ENCODE results near the gene CCDC171. TPM values are rescaled to one million over a fixed set of nuclear protein-coding genes. Genes with fewer than 3 reads are reported as not detected.

CCDC171 gene
- total RNA-seq (2014; rRNA removed; shearing (Covaris generic)) (10.4 and 11.6 TPM in 2 replicates), total RNA-seq (2022) (18.2 and 26.2 TPM in 2 replicates), Bru-seq, nascent RNA (percentile 66 among the genes with signal in this experiment), BruChase-seq, experiment 1, labeled RNA remaining after a 6-hour chase (percentile 55 among the genes with signal in this experiment), BruChase-seq, experiment 2, labeled RNA remaining after a 2-hour chase (percentile 59 among the genes with signal in this experiment)
- long read RNA-seq, partial matches to known transcripts: 2 of 22 reads
- long read RNA-seq, other reads (novel, unspliced or antisense): 20 of 22 reads

- POLR2A ChIA-PET: interaction anchor here (0.5 to 6.9 kb wide), 27 partner anchors 8 to 180 kb away, joined by 3 to 110 read pairs (median 4); partner anchors contain the start of genes PSIP1 and SNAPC3
- Histone ChIP-seq H3K4me1 (ENCODE audit: insufficient read depth, low read length, poor library complexity, severe bottlenecking) (peaks cover 41% of the 10 kb centered on the region), H3K36me3 (ENCODE audit: insufficient read depth, low read length) (peaks cover 9% of the 10 kb centered on the region; the same call in 1 of the 2 replicates), H3K4me3 (ENCODE audit: low read depth, low read length, poor library complexity, severe bottlenecking) (peak within 1 kb of the TSS; percentile 82), H3K27ac (ENCODE audit: low read depth, low read length, poor library complexity, severe bottlenecking) (peak within 1 kb of the TSS; percentile 87), H3K4me2 (ENCODE audit: low read length) (peak within 1 kb of the TSS; percentile 96), H3K9me2 (ENCODE audit: insufficient read depth, low read length) (no peaks in the 10 kb centered on the region), H2AFZ (ENCODE audit: low read length) (peak within 1 kb of the TSS; percentile 83), H3K79me2 (ENCODE audit: insufficient read depth, low read depth, low read length) (peaks cover 17% of the 10 kb centered on the region; the same call in 1 of the 2 replicates), H3K9me3 (ENCODE audit: low read length) (no peaks in the 10 kb centered on the region), H4K20me1 (ENCODE audit: insufficient read depth, low read length) (no peaks in the 10 kb centered on the region)
- BruUV-seq (replicated peaks): TSS peak; percentile 89
- CTCF ChIA-PET (ENCODE audit: unreplicated experiment): interaction anchor here (0.6 to 1.5 kb wide), 4 partner anchors 10 to 1101 kb away, joined by 3 to 9 read pairs (median 6); no protein-coding TSS in a partner anchor
- TF ChIP-seq CTCF (conservative IDR thresholded peaks at IDR 0.05; ENCODE audit: low read length) (no peak), EZH2phosphoT487 (IDR thresholded peaks at IDR 0.05; ENCODE audit: borderline replicate concordance, low read depth, low read length) (no peak)
- DNase-seq (ENCODE audit: low spot score): peak; percentile 95
- intact Hi-C loops (cut with micrococcal nuclease; ENCODE audit: unreplicated experiment): loop anchor here (1.0 to 5.0 kb wide), 5 partner anchors 42 to 1231 kb away; partner anchors contain the start of genes SNAPC3 and ZDHHC21
These were observed at the start of gene CCDC171 for GRCh38 chr9:15552636-15553527. TSS of gene CCDC171 (plus strand) at chr9:15553043. CDS start at chr9:15564089, 11,046 bp downstream.

GRCh38 chr9:15505921-15506320 is 46.9 kb upstream of the CCDC171 start:
- ChIA-PET POLR2A (interaction anchor here (0.5 kb wide), 1 partner anchor 10 kb away, joined by 3 read pairs; no protein-coding TSS in a partner anchor), CTCF (ENCODE audit: unreplicated experiment) (no interaction called here)
- no TSS peak for BruUV-seq (replicated peaks)
- intact Hi-C loops (cut with micrococcal nuclease; ENCODE audit: unreplicated experiment): no loop called here
- 0 out of 2 replicates have a peak, but pooled peaks have one; percentile 36 for TF ChIP-seq CTCF (conservative IDR thresholded peaks at IDR 0.05; ENCODE audit: low read length)
- no peak for TF ChIP-seq EZH2phosphoT487 (IDR thresholded peaks at IDR 0.05; ENCODE audit: borderline replicate concordance, low read depth, low read length)
- Histone ChIP-seq H2AFZ (ENCODE audit: low read length) (no peak overlapping the region), H3K36me3 (ENCODE audit: insufficient read depth, low read length) (peaks cover 90% of the 10 kb centered on the region), H3K79me2 (ENCODE audit: insufficient read depth, low read depth, low read length) (peaks cover 95% of the 10 kb centered on the region), H3K4me3 (ENCODE audit: low read depth, low read length, poor library complexity, severe bottlenecking) (no peak overlapping the region), H3K9me2 (ENCODE audit: insufficient read depth, low read length) (no peaks in the 10 kb centered on the region), H4K20me1 (ENCODE audit: insufficient read depth, low read length) (peaks cover 38% of the 10 kb centered on the region), H3K27ac (ENCODE audit: low read depth, low read length, poor library complexity, severe bottlenecking) (no peak overlapping the region), H3K9me3 (ENCODE audit: low read length) (no peaks in the 10 kb centered on the region), H3K4me1 (ENCODE audit: insufficient read depth, low read length, poor library complexity, severe bottlenecking) (peaks cover 21% of the 10 kb centered on the region), H3K4me2 (ENCODE audit: low read length) (no peak overlapping the region)
- peak; percentile 22 for DNase-seq (ENCODE audit: low spot score)
